ENCODE results near the gene FUT8.
"Not testable (repeated sequence)": the region's sequence is repeated elsewhere in the genome, so short reads cannot be mapped to it uniquely, and the experiment has no call there.

FUT8 gene

GRCh38 chr14:65419593-65420252, 7.2 kb downstream of the FUT8 start:
- no peak for DNase-seq

- no peak for DNase-seq
These were observed 8.9 kb downstream of the FUT8 start for GRCh38 chr14:65421201-65421981.

DNA sequence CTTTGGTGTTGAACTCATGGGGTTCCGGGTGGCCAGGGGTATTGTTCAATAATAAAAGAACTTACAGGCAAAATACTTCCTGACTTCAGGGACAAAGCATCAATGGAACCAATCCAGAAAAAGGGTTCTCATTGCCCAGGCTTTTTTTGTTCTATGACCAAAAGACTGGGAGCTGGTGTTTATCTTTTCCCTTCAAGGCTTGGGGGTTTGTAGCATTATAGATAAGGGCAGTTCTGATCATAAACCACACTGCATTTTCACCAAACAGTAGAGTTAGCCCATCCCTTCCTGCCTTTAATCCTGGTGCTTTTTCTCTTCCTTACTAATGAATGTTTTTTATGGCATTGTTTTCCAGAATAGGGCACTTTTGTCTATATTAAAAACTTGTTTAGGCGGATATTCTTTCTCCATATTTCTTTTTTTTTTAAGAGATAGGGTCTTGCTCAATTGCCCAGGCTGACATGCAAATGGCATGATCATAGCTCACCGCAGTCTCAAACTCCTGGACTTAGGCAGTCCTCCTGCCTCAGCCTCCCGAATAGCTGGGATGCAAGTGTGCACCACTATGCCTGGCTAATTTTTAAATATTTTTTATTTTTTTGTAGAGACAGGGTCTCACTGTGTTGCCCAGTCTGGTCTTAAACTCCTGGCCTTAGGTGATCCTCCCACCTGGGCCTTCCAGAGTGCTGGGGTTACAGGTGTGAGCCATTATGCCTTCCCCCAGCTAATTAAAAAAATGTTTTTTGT, 9.7 kb downstream of the FUT8 start:
- no peak for DNase-seq

DNA sequence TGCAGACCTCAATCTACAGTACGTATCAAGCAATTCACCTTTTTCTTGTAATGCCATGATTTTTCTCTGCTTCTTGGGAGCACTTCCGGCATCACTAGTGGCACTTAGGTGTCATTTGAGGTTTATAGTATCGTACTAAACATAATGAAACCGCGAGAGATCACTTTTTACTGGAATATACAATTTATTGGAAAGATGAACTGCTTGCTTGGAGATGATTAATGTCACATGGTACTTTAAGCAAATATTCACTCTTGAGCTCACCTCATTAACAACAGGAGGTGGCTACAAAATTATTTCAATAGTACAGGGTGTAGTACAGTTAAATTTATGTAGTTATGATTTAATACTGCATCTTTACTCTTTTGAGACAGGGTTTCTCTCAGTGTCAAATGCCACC, 11.5 kb downstream of the FUT8 start:
- DNase-seq, result no peak

- no peak for DNase-seq
These were observed 12.0 kb downstream of the FUT8 start for GRCh38 chr14:65424531-65424930.

GRCh38 chr14:65425885-65426284, 13.4 kb downstream of the FUT8 start:
- DNase-seq, result no peak

DNA sequence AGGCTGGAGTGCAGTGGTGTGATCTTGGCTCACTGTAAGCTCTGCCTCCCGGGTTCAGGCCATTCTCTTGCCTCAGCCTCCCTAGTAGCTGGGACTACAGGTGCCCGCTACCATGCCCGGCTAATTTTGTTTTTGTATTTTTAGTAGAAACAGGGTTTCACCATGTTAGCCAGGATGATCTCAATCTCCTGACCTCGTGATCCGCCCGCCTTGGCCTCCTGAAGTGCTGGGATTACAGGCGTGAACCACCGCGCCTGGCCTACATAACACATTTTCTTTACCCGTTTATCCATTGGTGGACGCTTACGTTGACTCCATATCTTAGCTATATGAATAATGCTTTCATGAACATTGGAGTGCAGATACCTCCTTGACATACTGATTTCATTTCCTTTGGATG, 14.4 kb downstream of the FUT8 start:
- DNase-seq, result not testable (repeated sequence)

DNA sequence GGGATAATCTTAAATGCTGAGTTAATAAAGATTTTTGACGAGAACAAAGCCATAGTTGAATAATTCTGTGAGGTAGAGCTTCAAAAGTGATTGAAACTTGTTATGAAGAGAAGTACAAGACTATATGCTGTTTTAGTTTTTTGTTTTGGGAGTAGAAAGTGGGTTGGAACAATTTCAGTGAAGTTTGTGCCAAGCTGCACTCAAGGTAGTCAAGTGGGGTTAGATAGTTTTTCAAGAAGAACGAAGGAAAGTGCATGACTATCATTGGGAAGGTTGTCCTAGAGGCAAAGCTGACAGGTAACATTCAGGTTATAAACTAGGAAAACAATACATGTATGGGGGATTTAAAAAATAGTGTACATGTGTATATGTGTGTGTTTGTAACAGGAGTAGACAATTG, 16.2 kb downstream of the FUT8 start:
- no peak for DNase-seq

GRCh38 chr14:65429757-65430156, 17.2 kb downstream of the FUT8 start:
- no peak for DNase-seq

DNA sequence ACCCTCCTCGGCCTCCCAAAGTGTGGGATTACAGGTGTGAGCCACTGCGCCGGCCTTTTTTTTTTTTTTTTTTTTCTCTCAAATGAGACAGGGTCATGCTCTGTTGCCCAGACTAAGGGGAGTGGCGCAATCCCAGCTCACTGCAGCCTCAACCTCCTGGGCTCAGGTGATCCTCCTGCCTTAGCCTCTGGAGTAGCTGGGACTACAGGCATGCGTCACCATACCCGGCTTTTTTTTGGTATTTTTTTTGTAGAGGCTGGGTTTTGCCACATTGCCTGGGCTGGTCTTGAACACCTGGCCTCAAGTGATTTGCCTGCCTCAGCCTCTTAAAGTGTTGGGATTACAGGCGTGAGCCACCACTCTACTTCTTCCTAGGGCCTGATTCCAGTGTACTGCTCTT, 18.7 kb downstream of the FUT8 start:
- no peak for DNase-seq

GRCh38 chr14:65431951-65432350, 19.4 kb downstream of the FUT8 start:
- no peak for DNase-seq

- no peak for DNase-seq
These were observed 19.9 kb downstream of the FUT8 start for GRCh38 chr14:65432361-65432948.

DNA sequence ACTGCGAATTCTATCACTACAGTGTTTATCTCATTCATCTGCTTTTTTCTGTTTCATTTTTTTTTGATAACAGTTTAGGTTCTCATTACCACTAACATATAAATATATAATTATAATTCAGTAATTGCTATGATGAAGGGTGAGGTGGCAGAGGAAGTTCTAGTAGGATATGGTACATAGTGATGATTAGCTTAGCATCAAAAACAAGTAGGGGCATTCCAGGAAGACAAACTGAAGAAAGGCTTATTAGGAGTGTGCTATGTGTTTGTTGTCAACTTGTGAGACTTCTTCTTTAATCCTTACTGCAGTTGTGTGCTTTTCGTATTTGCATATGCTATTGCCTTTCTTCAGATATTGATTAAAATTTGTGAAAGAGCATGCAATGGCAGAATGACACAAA, 20.6 kb downstream of the FUT8 start:
- DNase-seq, result no peak

DNA sequence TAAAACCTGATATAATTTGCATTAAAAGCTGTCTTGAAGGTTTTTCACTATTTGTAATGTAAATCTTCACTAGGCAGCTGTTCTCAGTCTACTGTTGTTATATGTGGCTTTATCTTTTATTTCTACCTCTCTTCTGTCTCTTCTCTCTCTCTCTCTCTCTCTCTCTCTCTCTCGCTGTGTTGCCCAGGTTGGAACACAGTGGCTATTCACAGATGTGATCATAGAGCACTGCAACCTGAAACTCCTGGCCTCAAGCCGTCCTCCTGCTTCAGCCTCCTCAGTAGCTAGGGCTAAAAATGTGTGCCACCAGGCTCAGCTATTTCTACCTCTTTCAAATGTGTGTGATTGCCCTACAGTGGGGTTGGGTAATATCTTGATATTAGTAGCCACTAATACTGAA, 21.1 kb downstream of the FUT8 start:
- DNase-seq, result no peak

- DNase-seq, result no peak
These were observed 21.8 kb downstream of the FUT8 start for GRCh38 chr14:65434216-65434850.

GRCh38 chr14:65438266-65438933, 25.9 kb downstream of the FUT8 start:
- DNase-seq, result no peak

DNA sequence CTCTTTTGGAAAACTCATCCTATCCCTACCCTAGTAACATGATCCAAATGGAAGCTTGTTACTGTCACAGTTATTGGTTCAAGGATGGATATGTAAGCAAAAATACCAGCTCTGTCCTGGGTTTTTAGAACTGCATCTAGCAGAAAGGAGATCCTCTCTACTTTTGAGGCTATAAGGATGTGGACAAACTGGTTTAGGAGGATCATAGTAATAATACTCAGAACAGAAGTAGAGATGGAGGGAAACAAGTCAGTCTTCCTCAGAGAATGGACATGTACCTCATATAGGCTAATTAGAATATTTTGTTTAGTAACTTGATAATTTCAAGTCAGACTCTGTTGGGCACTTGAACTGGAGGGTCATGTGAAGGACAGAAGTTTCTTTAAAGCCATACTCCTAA, 26.6 kb downstream of the FUT8 start:
- no peak for DNase-seq

- DNase-seq, result no peak
These were observed 27.7 kb downstream of the FUT8 start for GRCh38 chr14:65440230-65440629.

- no peak for DNase-seq
These were observed 31.7 kb downstream of the FUT8 start for GRCh38 chr14:65444230-65444629.

DNA sequence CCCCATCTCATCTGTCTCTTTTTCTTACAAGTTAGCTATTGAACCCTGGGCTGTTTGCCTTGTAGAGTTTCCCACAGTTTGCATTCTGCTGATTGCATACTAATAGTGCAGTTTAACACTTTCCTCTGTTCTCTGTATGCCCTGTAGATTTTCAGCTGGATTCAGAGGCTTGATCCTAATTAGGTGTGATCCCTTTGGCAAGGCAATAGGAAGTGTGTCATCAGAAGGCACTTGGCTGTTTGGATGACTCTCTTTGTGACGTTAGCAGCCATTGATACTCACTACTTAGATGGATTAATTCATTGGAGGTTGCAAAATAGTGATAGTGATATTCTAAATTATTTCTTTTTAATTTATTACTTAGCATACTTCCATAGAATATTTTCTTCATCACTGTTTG, 33.6 kb downstream of the FUT8 start:
- DNase-seq, result no peak

GRCh38 chr14:65449647-65450046, 37.1 kb downstream of the FUT8 start:
- no peak for DNase-seq

- no peak for DNase-seq
These were observed 41.4 kb downstream of the FUT8 start for GRCh38 chr14:65453807-65454480.
